CD4-positive, alpha-beta memory T cell (primary cell): ENCODE measurements around the gene PREB. TPM values are rescaled to one million over a fixed set of nuclear protein-coding genes. Genes with fewer than 3 reads are reported as not detected.
"Not testable (repeated sequence)": the region's sequence is repeated elsewhere in the genome, so short reads cannot be mapped to it uniquely, and the experiment has no call there.

Source experiments
- CTCF ChIA-PET: fragments of 350-600 bp; sonication (Branson Sonifier 250); formaldehyde crosslinking; loops from one replicate; lab custom pipeline; 2021; ENCODE audit warnings: inconsistent platforms; ENCODE audit not compliant: partially characterized antibody; lab: Charles Lee
- POLR2A ChIA-PET: fragments of 350-600 bp; sonication (Branson Sonifier 250); formaldehyde crosslinking; loops from one replicate; lab custom pipeline; 2021; ENCODE audit not compliant: partially characterized antibody; lab: Charles Lee
- DNase-seq, 5 donors: peaks; one replicate each; pipeline versions ENCODE4 v3.0.0 to v3.0.0-alpha.2; 2020 to 2022; ENCODE audit warnings: mixed read lengths in 1 of 5
- H3K27ac ChIP-seq: one replicate; pipeline ENCODE4 v1.7.0; 2013; ENCODE audit warnings: low read depth, low read length
- H3K27me3 ChIP-seq: 2 replicates; pipeline ENCODE4 v1.7.0; 2013; ENCODE audit warnings: mild to moderate bottlenecking, low read length, moderate library complexity; ENCODE audit not compliant: insufficient read depth
- H3K36me3 ChIP-seq: 2 replicates; pipeline ENCODE4 v1.7.0; 2013; ENCODE audit warnings: mild to moderate bottlenecking, low read length, moderate library complexity; ENCODE audit not compliant: insufficient read depth
- H3K4me1 ChIP-seq: 2 replicates; pipeline ENCODE4 v1.7.0; 2013; ENCODE audit warnings: mild to moderate bottlenecking, low read length, moderate library complexity; ENCODE audit not compliant: insufficient read depth
- H3K4me3 ChIP-seq, 2 donors: one replicate each; pipeline ENCODE4 v1.7.0; 2013; ENCODE audit warnings: low read length in 2 of 2, mild to moderate bottlenecking in 1 of 2
- H3K9me3 ChIP-seq, 2 donors: one replicate each; pipeline ENCODE4 v1.7.0; 2013; ENCODE audit warnings: low read length in 2 of 2, control low read depth in 1 of 2; ENCODE audit not compliant: control insufficient read depth in 1 of 2
- H3K27ac Mint-ChIP-seq, 7 donors: one replicate each; pipeline ENCODE4 v1.8.0; 2020 to 2021; ENCODE audit warnings: mixed read lengths in 7 of 7, mild to moderate bottlenecking in 6 of 7, inconsistent platforms in 3 of 7, moderate library complexity in 3 of 7
- H3K27me3 Mint-ChIP-seq, 2 donors: one replicate each; pipeline ENCODE4 v1.8.0; 2020 to 2021; ENCODE audit warnings: mixed read lengths in 2 of 2
- H3K36me3 Mint-ChIP-seq, 2 donors: one replicate each; pipeline ENCODE4 v1.8.0; 2020 to 2021; ENCODE audit warnings: mixed read lengths in 2 of 2, inconsistent platforms in 1 of 2, mild to moderate bottlenecking in 1 of 2
- H3K4me1 Mint-ChIP-seq, 4 donors: one replicate each; pipeline ENCODE4 v1.8.0; 2020 to 2021; ENCODE audit warnings: mixed read lengths in 4 of 4, mild to moderate bottlenecking in 1 of 4
- H3K4me3 Mint-ChIP-seq, 8 donors: one replicate each; pipeline ENCODE4 v1.8.0; 2020 to 2021; ENCODE audit warnings: mixed read lengths in 8 of 8, mild to moderate bottlenecking in 7 of 8, moderate library complexity in 6 of 8, inconsistent platforms in 3 of 8
- H3K9me3 Mint-ChIP-seq, 8 donors: one replicate each; pipeline ENCODE4 v1.8.0; 2020 to 2021; ENCODE audit warnings: mixed read lengths in 8 of 8, mild to moderate bottlenecking in 5 of 8, inconsistent platforms in 3 of 8, moderate library complexity in 1 of 8
- intact Hi-C: fragments of 100-400 bp; cut with micrococcal nuclease; formaldehyde crosslinking; loops from one replicate; pipeline ENCODE4 v1.15.1; 2023
- polyA plus RNA-seq, 2 donors: library from polyadenylated mRNA; unstranded; fragments of 300-500 nt; fragmentation: Illumina TruSeq; gene quantifications; one replicate each; pipeline ENCODE4 v1.2.3, GENCODE V29; 2021
- total RNA-seq, 2 experiments: library from RNA; stranded (reverse); gene quantifications; one replicate each; pipeline ENCODE4 v1.2.3, GENCODE V29; 2021

PREB gene
- total and polyA plus RNA-seq, 4 experiments from 2014 or later, result 64.5 to 74.2 (median 65.4) TPM

GRCh38 chr2:27125104-27125503 lies 9.3 kb downstream of the PREB start:
- H3K4me3 Mint-ChIP-seq, result peak overlapping the region in 2 of 8 donors; percentile 6 to 19
- peaks cover 1% of the 10 kb centered on the region for H3K36me3 ChIP-seq
- peaks cover 8 to 35% (median 13%) of the 10 kb centered on the region in 4 donors for H3K4me1 Mint-ChIP-seq
- intact Hi-C loops, result no loop called here
- no peak for DNase-seq
- ChIA-PET CTCF (interaction anchor here (1.3 to 3.8 kb wide), 3 partner anchors 8 to 154 kb away, joined by 4 to 26 read pairs (median 8); partner anchors contain the start of gene PREB), POLR2A (interaction anchor here (0.7 to 4.8 kb wide), 2 partner anchors 9 to 88 kb away, joined by 4 to 99 read pairs; partner anchors contain the start of gene PREB)
- peaks cover 14% of the 10 kb centered on the region for H3K4me1 ChIP-seq
- H3K4me3 ChIP-seq, result no peak overlapping the region
- peaks cover 7 to 13% of the 10 kb centered on the region in 2 donors for H3K36me3 Mint-ChIP-seq
- no peak overlapping the region for H3K27ac ChIP-seq
- H3K9me3 ChIP-seq, result no peaks in the 10 kb centered on the region
- no peaks in the 10 kb centered on the region for H3K27me3 ChIP-seq
- H3K9me3 Mint-ChIP-seq, result no peaks in the 10 kb centered on the region
- peak overlapping the region in 1 of 7 donors; percentile 44 for H3K27ac Mint-ChIP-seq
- peaks cover 2 to 5% of the 10 kb centered on the region in 2 donors for H3K27me3 Mint-ChIP-seq

DNA sequence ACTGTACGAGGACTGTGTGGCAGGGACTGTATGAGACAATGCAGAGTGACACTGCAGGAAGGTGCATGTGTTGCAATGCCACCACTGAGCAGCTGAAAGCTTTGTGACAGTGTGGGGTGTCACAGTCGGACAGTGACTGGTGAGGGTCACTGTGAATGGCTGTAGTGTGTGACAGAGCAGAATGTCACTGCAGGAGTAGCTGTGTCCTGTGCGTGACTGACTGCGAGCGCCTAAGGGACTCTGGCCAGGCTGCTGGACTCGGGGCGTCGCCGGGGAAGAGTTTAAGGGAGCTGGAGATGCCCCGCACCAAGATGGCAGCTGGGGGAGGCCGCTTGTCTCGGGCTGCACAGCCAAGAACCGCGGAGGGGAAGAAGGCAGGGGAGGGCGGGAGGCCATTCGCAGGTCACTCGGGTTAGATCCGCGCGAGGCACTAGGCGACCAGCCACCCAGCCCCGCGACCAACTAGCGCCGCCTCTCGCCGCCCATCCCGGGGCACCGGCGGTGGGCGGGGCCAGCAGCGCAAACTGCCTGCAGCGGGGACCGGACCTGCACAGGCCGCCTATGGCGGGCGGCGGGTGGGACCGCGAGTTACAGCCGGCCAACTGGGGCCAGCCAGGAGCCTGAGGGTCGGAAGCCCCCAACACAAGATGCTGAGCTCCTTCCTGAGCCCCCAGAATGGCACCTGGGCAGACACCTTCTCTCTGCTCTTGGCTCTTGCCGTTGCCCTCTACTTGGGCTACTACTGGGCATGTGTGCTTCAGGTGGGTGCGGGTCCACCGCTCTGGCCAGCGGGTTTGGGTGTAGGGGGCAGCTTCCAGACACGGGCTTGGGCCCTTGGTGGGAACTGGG lies 10.9 kb downstream of the PREB start, which contains the start of gene ABHD1:
ABHD1 (plus strand) TSS at position 514 of the 849 bp plus-strand sequence; CDS start at position 648, 134 bp downstream.
- Histone ChIP-seq H3K27me3 (peaks cover 5% of the 10 kb centered on the region), H3K27ac (peak within 1 kb of the TSS; percentile 41), H3K4me1 (peaks cover 19% of the 10 kb centered on the region), H3K9me3 (no peaks in the 10 kb centered on the region), H3K36me3 (no peaks in the 10 kb centered on the region), H3K4me3 (peak within 1 kb of the TSS; percentile 55 to 70)
- H3K27me3 Mint-ChIP-seq, result peaks cover 11 to 16% of the 10 kb centered on the region in 2 donors
- CTCF ChIA-PET, result interaction anchor here (0.5 to 3.8 kb wide), 11 partner anchors 10 to 289 kb away, joined by 3 to 26 read pairs (median 4); partner anchors contain the start of gene PREB
- H3K9me3 Mint-ChIP-seq, result no peaks in the 10 kb centered on the region
- peak within 1 kb of the TSS; percentile 82 to 96 (median 91) for H3K4me3 Mint-ChIP-seq
- peak within 1 kb of the TSS; percentile 77 to 92 (median 88) for H3K27ac Mint-ChIP-seq
- H3K4me1 Mint-ChIP-seq, result peaks cover 11 to 30% (median 18%) of the 10 kb centered on the region in 4 donors
- H3K36me3 Mint-ChIP-seq, result peaks cover 0 to 2% of the 10 kb centered on the region in 2 donors
- intact Hi-C loops, result loop anchor here (1.0 kb wide), 1 partner anchor 11 kb away; the partner anchor contains the start of gene PREB
- peak; percentile 49 to 76 (median 56) for DNase-seq
- POLR2A ChIA-PET, result interaction anchor here (0.6 to 4.8 kb wide), 7 partner anchors 10 to 152 kb away, joined by 3 to 99 read pairs (median 5); partner anchors contain the start of genes AGBL5, KHK and PREB

DNA sequence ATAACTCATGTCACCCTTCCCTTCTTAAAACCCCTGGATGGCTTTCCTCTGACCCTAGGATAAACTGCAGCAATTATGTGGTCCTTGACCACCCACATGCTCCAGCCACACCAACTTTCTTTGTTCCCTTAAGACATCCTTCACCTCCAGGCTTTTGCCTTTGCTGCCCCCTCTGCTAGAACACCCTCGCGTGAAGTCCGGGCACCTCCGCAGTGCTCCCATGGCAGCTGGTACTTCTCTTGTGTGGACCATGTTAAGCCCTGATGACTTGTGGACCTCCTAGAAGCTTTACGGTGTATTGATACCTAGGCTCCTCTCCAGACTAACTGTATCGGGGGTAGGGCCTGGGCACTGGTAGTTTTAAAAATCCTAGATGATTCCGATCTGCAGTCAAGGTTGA lies 11.6 kb downstream of the PREB start:
- Mint-ChIP-seq H3K4me1 (peaks cover 11 to 30% (median 18%) of the 10 kb centered on the region in 4 donors), H3K27me3 (peaks cover 13 to 16% of the 10 kb centered on the region in 2 donors), H3K9me3 (no peaks in the 10 kb centered on the region), H3K27ac (peak overlapping the region; percentile 60 to 92 (median 82)), H3K36me3 (peaks cover 0 to 2% of the 10 kb centered on the region in 2 donors), H3K4me3 (peak overlapping the region; percentile 82 to 96 (median 91))
- Histone ChIP-seq H3K36me3 (no peaks in the 10 kb centered on the region), H3K27me3 (peaks cover 10% of the 10 kb centered on the region), H3K9me3 (no peaks in the 10 kb centered on the region), H3K27ac (peak overlapping the region; percentile 41), H3K4me3 (peak overlapping the region in 1 of 2 donors; percentile 70), H3K4me1 (peaks cover 23% of the 10 kb centered on the region)
- intact Hi-C loops, result loop anchor here (1.0 kb wide), 1 partner anchor 12 kb away; the partner anchor contains the start of gene PREB
- POLR2A ChIA-PET, result interaction anchor here (1.2 to 4.8 kb wide), 4 partner anchors 10 to 72 kb away, joined by 5 to 99 read pairs (median 6); partner anchors contain the start of genes AGBL5, KHK and PREB
- CTCF ChIA-PET, result interaction anchor here (0.6 to 3.8 kb wide), 8 partner anchors 11 to 289 kb away, joined by 3 to 26 read pairs (median 4); partner anchors contain the start of gene PREB
- no peak for DNase-seq

DNA sequence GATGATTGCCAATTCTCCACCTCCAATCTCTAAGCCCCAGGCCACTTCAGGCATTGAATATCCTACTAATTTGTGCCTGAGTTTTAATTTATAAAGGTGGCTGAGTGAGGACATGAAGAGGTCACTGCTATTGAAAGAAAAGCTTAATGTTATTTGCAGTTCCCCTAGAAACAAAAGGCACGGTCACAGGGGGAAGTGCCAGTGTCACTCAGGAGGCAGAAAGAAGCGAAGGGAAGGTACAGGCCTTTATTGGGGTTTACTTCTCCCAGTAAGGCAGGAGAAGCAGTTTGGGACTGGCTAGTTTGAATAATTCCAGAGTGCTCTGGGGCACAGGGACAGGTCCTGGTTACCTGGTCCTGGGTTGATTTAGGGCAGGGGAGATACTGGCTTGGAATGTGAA lies 12.5 kb downstream of the PREB start:
- no peak overlapping the region for H3K4me3 ChIP-seq
- H3K27ac ChIP-seq, result no peak overlapping the region
- peaks cover 10% of the 10 kb centered on the region for H3K27me3 ChIP-seq
- intact Hi-C loops, result no loop called here
- Mint-ChIP-seq H3K4me3 (peak overlapping the region in 4 of 8 donors; percentile 39 to 96 (median 67)), H3K36me3 (peaks cover 0 to 2% of the 10 kb centered on the region in 2 donors), H3K27ac (peak overlapping the region in 1 of 7 donors; percentile 29), H3K9me3 (no peaks in the 10 kb centered on the region), H3K27me3 (peaks cover 18 to 19% of the 10 kb centered on the region in 2 donors), H3K4me1 (peaks cover 11 to 30% (median 18%) of the 10 kb centered on the region in 4 donors)
- POLR2A ChIA-PET, result interaction anchor here (4.8 kb wide), 1 partner anchor 12 kb away, joined by 99 read pairs; the partner anchor contains the start of gene PREB
- H3K9me3 ChIP-seq, result no peaks in the 10 kb centered on the region
- H3K4me1 ChIP-seq, result peaks cover 23% of the 10 kb centered on the region
- CTCF ChIA-PET, result interaction anchor here (3.8 kb wide), 1 partner anchor 12 kb away, joined by 26 read pairs; the partner anchor contains the start of gene PREB
- H3K36me3 ChIP-seq, result no peaks in the 10 kb centered on the region
- DNase-seq, result no peak

GRCh38 chr2:27119330-27119670 lies 15.1 kb downstream of the PREB start:
- H3K36me3 Mint-ChIP-seq, CTCF ChIA-PET, H3K36me3 ChIP-seq, H3K27ac ChIP-seq, DNase-seq, POLR2A ChIA-PET, H3K9me3 Mint-ChIP-seq, intact Hi-C loops, H3K9me3 ChIP-seq: not testable (repeated sequence)
- Histone ChIP-seq H3K4me3 (peak overlapping the region; percentile 12 to 35), H3K4me1 (peaks cover 23% of the 10 kb centered on the region), H3K27me3 (peaks cover 10% of the 10 kb centered on the region)
- Mint-ChIP-seq H3K27ac (peak overlapping the region in 2 of 7 donors; percentile 23 to 41), H3K4me1 (peaks cover 11 to 30% (median 18%) of the 10 kb centered on the region in 4 donors), H3K27me3 (peaks cover 19 to 20% of the 10 kb centered on the region in 2 donors), H3K4me3 (peak overlapping the region; percentile 72 to 83 (median 78))

DNA sequence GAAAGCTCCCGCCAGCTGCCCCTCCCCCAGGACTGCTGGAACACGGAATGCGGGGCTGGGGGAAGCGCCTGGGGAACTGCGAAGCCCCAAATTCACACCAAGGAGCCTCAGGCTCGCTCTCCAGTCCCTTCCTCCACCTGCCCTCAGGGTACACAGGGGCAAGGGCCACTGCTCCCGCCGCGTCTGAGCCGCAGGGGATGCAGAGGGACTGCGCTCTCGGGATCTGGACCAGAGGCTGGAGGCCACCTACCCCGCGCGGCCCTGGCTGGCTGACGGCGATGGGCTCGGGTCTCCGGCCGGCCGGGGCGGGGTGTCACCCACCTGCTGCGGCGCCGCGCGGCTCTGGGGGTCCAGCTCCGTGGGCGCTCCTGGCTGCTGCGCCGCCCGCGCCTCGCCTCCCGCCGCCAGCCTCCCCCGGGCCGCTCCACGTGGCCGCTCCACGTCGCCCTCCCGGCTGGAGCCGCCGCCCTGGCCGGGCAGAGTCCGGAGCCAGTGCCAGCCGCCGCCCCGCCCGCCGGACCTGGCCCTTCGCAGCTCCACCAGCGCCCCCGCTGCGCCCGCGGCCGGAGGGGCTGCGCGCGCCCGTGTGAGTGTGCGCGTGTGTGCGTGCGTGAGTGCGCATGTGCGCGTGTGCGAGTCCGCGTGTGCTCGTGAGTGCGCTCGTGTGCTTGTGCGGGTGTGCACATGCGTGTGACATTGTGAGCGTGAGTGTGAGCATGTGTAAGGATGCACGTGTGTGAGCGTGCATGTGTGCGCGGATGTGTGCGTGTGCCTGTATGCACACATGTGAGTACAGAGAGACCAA lies 15.7 kb downstream of the PREB start, which contains the start of gene CGREF1:
CGREF1 (minus strand) TSS at position 604 of the 805 bp plus-strand sequence. CDS start 14,762 bp downstream, outside the sequence.
- no peaks in the 10 kb centered on the region for H3K9me3 Mint-ChIP-seq
- peak within 1 kb of the TSS; percentile 12 to 35 for H3K4me3 ChIP-seq
- peaks cover 10 to 25% (median 16%) of the 10 kb centered on the region in 4 donors for H3K4me1 Mint-ChIP-seq
- ChIA-PET POLR2A (no interaction called here), CTCF (no interaction called here)
- peaks cover 17% of the 10 kb centered on the region for H3K4me1 ChIP-seq
- H3K27me3 Mint-ChIP-seq, result peaks cover 19 to 20% of the 10 kb centered on the region in 2 donors
- H3K4me3 Mint-ChIP-seq, result peak within 1 kb of the TSS; percentile 72 to 83 (median 78)
- H3K36me3 Mint-ChIP-seq, result peaks cover 0 to 2% of the 10 kb centered on the region in 2 donors
- no peak for DNase-seq
- no peaks in the 10 kb centered on the region for H3K9me3 ChIP-seq
- H3K36me3 ChIP-seq, result no peaks in the 10 kb centered on the region
- intact Hi-C loops, result no loop called here
- peaks cover 10% of the 10 kb centered on the region for H3K27me3 ChIP-seq
- no peak within 1 kb of the TSS for H3K27ac ChIP-seq
- H3K27ac Mint-ChIP-seq, result peak within 1 kb of the TSS in 2 of 7 donors; percentile 23 to 41
